AG09319 (cell line): ENCODE measurements around the gene PROB1.

Experiments
- DNase-seq: peaks from one replicate; pipeline ENCODE4 v3.0.0-alpha.2; 2010; ENCODE audit warnings: low read depth; ENCODE audit errors: extremely low read depth
- CTCF ChIP-seq: IDR thresholded peaks from 2 replicates; pipeline ENCODE4 v1.5.1; 2011; ENCODE audit warnings: low read depth, mild to moderate bottlenecking, inconsistent platforms, low read length, moderate library complexity

Gene PROB1

GRCh38 chr5:139431706-139432105, 36.8 kb upstream of the PROB1 start:
- no peak for TF ChIP-seq CTCF
- no peak for DNase-seq

- no peak for TF ChIP-seq CTCF
- DNase-seq = no peak
Measured at GRCh38 chr5:139430015-139430414, 35.1 kb upstream of the PROB1 start.

GRCh38 chr5:139426203-139426885, 31.4 kb upstream of the PROB1 start:
- no peak for TF ChIP-seq CTCF
- peak; percentile 11 for DNase-seq

- no peak for DNase-seq
- TF ChIP-seq CTCF = no peak
Measured at GRCh38 chr5:139425497-139425896, 30.6 kb upstream of the PROB1 start.

- TF ChIP-seq CTCF = peak; percentile 93
Measured at GRCh38 chr5:139422307-139422893, 27.5 kb upstream of the PROB1 start.

GRCh38 chr5:139419226-139420192, 24.6 kb upstream of the PROB1 start:
- no peak for TF ChIP-seq CTCF
- DNase-seq = no peak

More at GRCh38 chr5:139422307-139422893, 27.5 kb upstream of the PROB1 start:
- peak; percentile 49 for DNase-seq
